SK-N-SH (cell line): Measurements from ENCODE around the gene KRTAP9-9. TPM values are rescaled to one million over a fixed set of nuclear protein-coding genes. Genes with fewer than 3 reads are reported as not detected.
A peak's percentile ranks its signal among the peaks of the same experiment; 100 is the strongest.

Source experiments
- CTCF ChIA-PET: fragments of 300-600, 350-600 bp; formaldehyde crosslinking; extraction: SDS; loops from one replicate; lab custom pipeline; 2021; lab: Yijun Ruan, JAX
- POLR2A ChIA-PET: fragments of 350-600 bp; sonication (Branson Sonifier 250); formaldehyde crosslinking; extraction: SDS; loops from one replicate; lab custom pipeline; 2020; ENCODE audit warnings: antibody characterized with exemption, inconsistent platforms; lab: Yijun Ruan, JAX
- DNase-seq: peaks from one replicate; pipeline ENCODE4 v3.0.0; 2012
- H2AFZ ChIP-seq: fragments of 200-600 bp; sonication (generic); 2 replicates; pipeline ENCODE4 v1.8.1; 2016; ENCODE audit warnings: antibody characterized with exemption, mild to moderate bottlenecking, low read depth
- H3F3A ChIP-seq: fragments of 200-600 bp; sonication (generic); replicated peaks from 2 replicates; pipeline ENCODE3; 2016; ENCODE audit warnings: antibody characterized with exemption, mild to moderate bottlenecking; ENCODE audit not compliant: insufficient read depth
- H3K27ac ChIP-seq, 2 experiments: fragments of 200-500 bp in 1 of 2; fragments of 200-600 bp in 1 of 2; sonication (Bioruptor generic) in 1 of 2; sonication (generic), shearing (Covaris generic) in 1 of 2; 2 replicates each; pipeline versions ENCODE4 v1.5.1 to v1.6.1; 2014 to 2016; ENCODE audit warnings: low read depth in 2 of 2, inconsistent platforms in 1 of 2, low read length in 1 of 2, mild to moderate bottlenecking in 1 of 2, mixed read lengths in 1 of 2
- H3K27me3 ChIP-seq: fragments of 200-600 bp; sonication (generic), shearing (Covaris generic); 2 replicates; pipeline ENCODE4 v1.6.1; 2016; ENCODE audit warnings: mixed run types; ENCODE audit not compliant: insufficient read depth
- H3K36me3 ChIP-seq, 2 experiments: fragments of 200-500 bp in 1 of 2; fragments of 200-600 bp in 1 of 2; sonication (Bioruptor generic) in 1 of 2; sonication (generic) in 1 of 2; replicated peaks in 1 of 2; 2 replicates each; pipeline versions ENCODE3 to v1.5.1; 2014 to 2016; ENCODE audit warnings: low read length in 1 of 2, mild to moderate bottlenecking in 1 of 2; ENCODE audit not compliant: insufficient read depth in 2 of 2, control insufficient read depth in 1 of 2
- H3K4me1 ChIP-seq, 2 experiments: fragments of 200-500 bp in 1 of 2; fragments of 200-600 bp in 1 of 2; sonication (Bioruptor generic) in 1 of 2; sonication (generic), shearing (Covaris generic) in 1 of 2; 2 replicates each; pipeline versions ENCODE4 v1.5.1 to v1.6.1; 2014 to 2016; ENCODE audit warnings: low read depth in 1 of 2, low read length in 1 of 2, mixed run types in 1 of 2; ENCODE audit not compliant: insufficient read depth in 2 of 2, control insufficient read depth in 1 of 2
- H3K4me2 ChIP-seq: fragments of 200-600 bp; sonication (generic), shearing (Covaris generic); 2 replicates; pipeline ENCODE4 v1.6.1; 2017; ENCODE audit warnings: mixed run types
- H3K4me3 ChIP-seq, 2 experiments: fragments of 200-500 bp in 1 of 2; fragments of 200-600 bp in 1 of 2; sonication (Bioruptor generic) in 1 of 2; sonication (generic), shearing (Covaris generic) in 1 of 2; 2 replicates each; pipeline versions ENCODE4 v1.5.1 to v1.8.1; 2014 to 2016; ENCODE audit warnings: low read depth in 2 of 2, inconsistent platforms in 1 of 2, low read length in 1 of 2, mild to moderate bottlenecking in 1 of 2, mixed read lengths in 1 of 2, moderate library complexity in 1 of 2
- H3K79me2 ChIP-seq: fragments of 200-600 bp; sonication (generic); 2 replicates; pipeline ENCODE4 v1.8.1; 2017; ENCODE audit warnings: mild to moderate bottlenecking; ENCODE audit not compliant: insufficient read depth
- H3K9ac ChIP-seq: fragments of 200-600 bp; sonication (generic); 2 replicates; pipeline ENCODE4 v1.6.1; 2017; ENCODE audit warnings: mixed run types
- H3K9me2 ChIP-seq: fragments of 200-600 bp; sonication (generic); 2 replicates; pipeline ENCODE4 v1.6.1; 2017; ENCODE audit warnings: mixed run types
- H3K9me3 ChIP-seq: fragments of 200-600 bp; sonication (generic); 2 replicates; pipeline ENCODE4 v1.6.1; 2017; ENCODE audit warnings: mixed run types, mild to moderate bottlenecking, moderate library complexity
- H4K20me1 ChIP-seq: fragments of 200-600 bp; sonication (generic); 2 replicates; pipeline ENCODE4 v1.6.1; 2017; ENCODE audit warnings: mild to moderate bottlenecking, mixed run types; ENCODE audit not compliant: insufficient read depth
- CHD2 ChIP-seq: fragments of 150-350 bp; IDR thresholded peaks from 2 replicates; pipeline ENCODE4 v1.6.1; 2018; ENCODE audit warnings: low read length; ENCODE audit not compliant: partially characterized antibody
- ELF1 ChIP-seq: IDR thresholded peaks from 2 replicates; pipeline ENCODE4 v1.4.0; 2012
- EZH2phosphoT487 ChIP-seq: fragments of 200-600 bp; sonication (generic); IDR thresholded peaks from 2 replicates; pipeline ENCODE4 v1.6.1; 2017; ENCODE audit warnings: low read depth, mixed run types, mild to moderate bottlenecking, antibody characterized with exemption, moderate library complexity, borderline replicate concordance
- FOSL2 ChIP-seq: IDR thresholded peaks from 2 replicates; pipeline ENCODE4 v1.4.0; 2012; ENCODE audit warnings: low read depth, mild to moderate bottlenecking, moderate library complexity, borderline replicate concordance
- GABPA ChIP-seq: IDR thresholded peaks from 2 replicates; pipeline ENCODE4 v1.4.0; 2012; ENCODE audit warnings: low read depth, mild to moderate bottlenecking
- JUND ChIP-seq: IDR thresholded peaks from 2 replicates; pipeline ENCODE4 v1.4.0; 2012
- MEF2A ChIP-seq: IDR thresholded peaks from 2 replicates; pipeline ENCODE4 v1.4.0; 2012; ENCODE audit warnings: low read depth, borderline replicate concordance
- NFIC ChIP-seq: IDR thresholded peaks from 2 replicates; pipeline ENCODE4 v1.4.0; 2012; ENCODE audit warnings: borderline replicate concordance
- NRF1 ChIP-seq: IDR thresholded peaks from 2 replicates; pipeline ENCODE4 v1.6.1; 2012; ENCODE audit warnings: low read depth, mild to moderate bottlenecking, low read length
- RAD21 ChIP-seq: IDR thresholded peaks from 2 replicates; pipeline ENCODE4 v1.6.1; 2012; ENCODE audit warnings: mild to moderate bottlenecking, low read length
- RCOR1 ChIP-seq: fragments of 150-350 bp; IDR thresholded peaks from 2 replicates; pipeline ENCODE4 v1.6.1; 2017; ENCODE audit warnings: antibody characterized with exemption, low read length
- RFX5 ChIP-seq: IDR thresholded peaks from 2 replicates; pipeline ENCODE4 v1.6.1; 2012; ENCODE audit warnings: mild to moderate bottlenecking, improper control_type of control experiment, low read length
- RXRA ChIP-seq: IDR thresholded peaks from 2 replicates; pipeline ENCODE4 v1.4.0; 2012; ENCODE audit warnings: low read depth, mild to moderate bottlenecking, borderline replicate concordance
- SIN3A ChIP-seq: IDR thresholded peaks from 2 replicates; pipeline ENCODE4 v1.6.1; 2012; ENCODE audit warnings: low read depth, mild to moderate bottlenecking, low read length, moderate library complexity, borderline replicate concordance
- TAF1 ChIP-seq: IDR thresholded peaks from 2 replicates; pipeline ENCODE4 v1.6.1; 2012; ENCODE audit warnings: low read depth, mild to moderate bottlenecking, low read length, moderate library complexity, borderline replicate concordance
- TCF12 ChIP-seq: IDR thresholded peaks from 2 replicates; pipeline ENCODE4 v1.4.0; 2012
- WGBS: methylation state at CpG from one replicate; pipeline ENCODE4 v1.1.6; 2017; ENCODE audit warnings: low lambda C conversion rate; 5-methylcytosine and 5-hydroxymethylcytosine counted together
- polyA plus RNA-seq, 3 experiments: library from polyadenylated mRNA; depleted of rRNA; stranded (reverse); fragments of >200 nt; gene quantifications; 2 replicates each; pipeline ENCODE4 v1.2.3, GENCODE V29; 2012
- TF ChIP-seq, protein P1 (sequence below): IDR thresholded peaks from 2 replicates; pipeline ENCODE4 v1.4.0; 2012; ENCODE audit warnings: low read depth, borderline replicate concordance
- TF ChIP-seq, protein P2 (sequence below): fragments of 200-600 bp; sonication (generic); IDR thresholded peaks from 2 replicates; pipeline ENCODE4 v1.6.1; 2017; ENCODE audit warnings: antibody characterized with exemption, mild to moderate bottlenecking, moderate library complexity
- TF ChIP-seq, protein P3 (sequence below): IDR thresholded peaks from 2 replicates; pipeline ENCODE4 v1.4.0; 2012; ENCODE audit warnings: low read depth
- TF ChIP-seq, protein P4 (sequence below): IDR thresholded peaks from 2 replicates; pipeline ENCODE4; 2012
- TF ChIP-seq, protein P5 (sequence below): IDR thresholded peaks from 2 replicates; pipeline ENCODE4 v1.4.0; 2012; ENCODE audit warnings: low read depth, borderline replicate concordance

Gene KRTAP9-9
- polyA plus RNA-seq, 1 of the 3 experiments (the other 2 are of a cell fraction), result not detected

DNA sequence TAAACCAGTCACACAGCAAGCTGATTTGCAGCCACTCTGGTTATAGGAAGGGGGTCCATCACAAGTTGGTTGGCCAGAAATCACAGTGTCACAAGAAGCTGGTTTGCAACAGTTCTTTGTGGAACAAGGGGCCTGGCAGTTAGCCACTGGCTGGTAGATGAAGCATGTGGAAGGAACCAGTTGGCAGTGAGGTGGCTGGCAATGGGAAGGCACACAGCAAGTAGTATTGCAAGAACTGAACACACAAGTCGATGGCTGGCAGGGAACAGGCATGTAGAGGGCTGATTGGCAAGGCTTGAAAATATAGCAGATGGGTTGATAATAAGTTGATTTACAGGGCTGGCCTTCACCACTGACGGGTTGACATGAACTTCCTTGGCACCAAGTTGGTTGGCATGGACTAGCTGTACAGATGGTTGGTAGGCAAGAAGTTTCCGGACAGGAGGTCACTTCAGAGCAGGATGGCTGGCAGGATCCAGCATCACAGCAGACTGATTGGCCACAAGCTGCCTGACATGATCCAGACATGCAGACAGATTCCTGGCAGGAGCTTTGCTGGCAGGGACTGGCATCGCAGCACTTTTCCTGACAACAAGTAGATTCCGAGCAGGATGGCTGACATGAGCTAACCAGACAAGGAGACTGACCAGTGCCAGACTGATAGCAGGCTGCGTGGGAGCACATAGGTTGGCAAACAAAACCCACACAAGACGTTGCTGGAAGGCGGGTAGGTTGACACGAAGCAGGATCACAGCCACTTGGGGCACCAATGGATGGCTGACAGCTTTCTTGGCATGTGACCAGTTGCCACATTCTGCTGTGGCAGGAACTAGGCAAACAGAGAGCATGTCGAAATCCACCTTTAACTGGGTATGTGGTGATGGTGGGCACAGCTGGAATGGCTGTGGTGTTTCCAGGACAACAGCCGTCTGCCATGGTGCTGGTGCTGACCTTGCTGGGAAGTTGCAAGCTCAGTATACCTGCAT lies 47.0 kb downstream of the KRTAP9-9 start, which contains the start of gene KRTAP29-1:
Gene KRTAP29-1 (minus strand): TSS at position 936 of the 986 bp plus-strand sequence. CDS start 0 bp downstream, at position 936.
- Histone ChIP-seq H4K20me1 (no peaks in the 10 kb centered on the region), H3K79me2 (no peaks in the 10 kb centered on the region), H3K27me3 (peaks cover 55% of the 10 kb centered on the region; the same call in 1 of the 2 replicates), H3K4me3 (no peak within 1 kb of the TSS), H3K9me3 (no peaks in the 10 kb centered on the region), H3K36me3 (no peaks in the 10 kb centered on the region), H3K4me1 (peaks cover 0 to 12% of the 10 kb centered on the region in 2 experiments; a peak in 1 of 4 replicates), H3K9me2 (no peaks in the 10 kb centered on the region), H3K9ac (no peak within 1 kb of the TSS), H2AFZ (no peak within 1 kb of the TSS), H3K27ac (no peak within 1 kb of the TSS), H3K4me2 (no peak within 1 kb of the TSS), H3F3A (no peaks in the 10 kb centered on the region)
- WGBS, result 13% methylated on average over 11 of the region's 11 CpGs
- POLR2A ChIA-PET, result no interaction called here
- no peak for DNase-seq
- TF ChIP-seq FOSL2, result no peak
- peak; percentile 5; the same call in 1 of the 2 replicates for TF ChIP-seq TCF12
- CTCF ChIA-PET, result interaction anchor here (0.6 to 3.9 kb wide), 3 partner anchors 19 to 247 kb away, joined by 3 to 17 read pairs (median 4); no protein-coding TSS in a partner anchor

DNA sequence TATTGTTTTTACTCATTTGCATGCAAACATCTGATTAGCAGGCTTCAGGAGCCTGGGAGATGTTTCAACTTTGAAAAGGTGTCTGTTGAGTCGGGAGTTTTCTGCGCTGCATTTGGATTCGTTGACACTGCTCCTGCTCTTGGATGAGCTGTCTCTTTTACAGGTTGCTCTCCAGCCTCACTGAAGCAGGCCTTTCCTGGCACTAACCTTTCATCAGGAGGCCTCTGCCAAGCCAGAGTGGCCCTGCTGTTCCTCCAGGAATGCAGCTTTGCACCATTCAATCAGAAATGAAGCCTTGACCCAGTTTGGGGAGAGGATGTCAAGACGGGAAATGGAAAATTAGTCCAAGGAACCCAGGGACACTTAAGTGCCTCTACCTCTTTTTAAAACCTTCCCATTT lies 47.8 kb downstream of the KRTAP9-9 start:
- H3K9me2 ChIP-seq, result no peaks in the 10 kb centered on the region
- H3K79me2 ChIP-seq, result no peaks in the 10 kb centered on the region
- TF ChIP-seq, protein P1, sequence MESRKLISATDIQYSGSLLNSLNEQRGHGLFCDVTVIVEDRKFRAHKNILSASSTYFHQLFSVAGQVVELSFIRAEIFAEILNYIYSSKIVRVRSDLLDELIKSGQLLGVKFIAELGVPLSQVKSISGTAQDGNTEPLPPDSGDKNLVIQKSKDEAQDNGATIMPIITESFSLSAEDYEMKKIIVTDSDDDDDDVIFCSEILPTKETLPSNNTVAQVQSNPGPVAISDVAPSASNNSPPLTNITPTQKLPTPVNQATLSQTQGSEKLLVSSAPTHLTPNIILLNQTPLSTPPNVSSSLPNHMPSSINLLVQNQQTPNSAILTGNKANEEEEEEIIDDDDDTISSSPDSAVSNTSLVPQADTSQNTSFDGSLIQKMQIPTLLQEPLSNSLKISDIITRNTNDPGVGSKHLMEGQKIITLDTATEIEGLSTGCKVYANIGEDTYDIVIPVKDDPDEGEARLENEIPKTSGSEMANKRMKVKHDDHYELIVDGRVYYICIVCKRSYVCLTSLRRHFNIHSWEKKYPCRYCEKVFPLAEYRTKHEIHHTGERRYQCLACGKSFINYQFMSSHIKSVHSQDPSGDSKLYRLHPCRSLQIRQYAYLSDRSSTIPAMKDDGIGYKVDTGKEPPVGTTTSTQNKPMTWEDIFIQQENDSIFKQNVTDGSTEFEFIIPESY, result no peak
- no peak for TF ChIP-seq EZH2phosphoT487
- TF ChIP-seq JUND, result no peak
- no peak for TF ChIP-seq NFIC
- TF ChIP-seq MEF2A, result no peak
- TF ChIP-seq CHD2, result no peak
- no peak for TF ChIP-seq RFX5
- TF ChIP-seq, protein P2, sequence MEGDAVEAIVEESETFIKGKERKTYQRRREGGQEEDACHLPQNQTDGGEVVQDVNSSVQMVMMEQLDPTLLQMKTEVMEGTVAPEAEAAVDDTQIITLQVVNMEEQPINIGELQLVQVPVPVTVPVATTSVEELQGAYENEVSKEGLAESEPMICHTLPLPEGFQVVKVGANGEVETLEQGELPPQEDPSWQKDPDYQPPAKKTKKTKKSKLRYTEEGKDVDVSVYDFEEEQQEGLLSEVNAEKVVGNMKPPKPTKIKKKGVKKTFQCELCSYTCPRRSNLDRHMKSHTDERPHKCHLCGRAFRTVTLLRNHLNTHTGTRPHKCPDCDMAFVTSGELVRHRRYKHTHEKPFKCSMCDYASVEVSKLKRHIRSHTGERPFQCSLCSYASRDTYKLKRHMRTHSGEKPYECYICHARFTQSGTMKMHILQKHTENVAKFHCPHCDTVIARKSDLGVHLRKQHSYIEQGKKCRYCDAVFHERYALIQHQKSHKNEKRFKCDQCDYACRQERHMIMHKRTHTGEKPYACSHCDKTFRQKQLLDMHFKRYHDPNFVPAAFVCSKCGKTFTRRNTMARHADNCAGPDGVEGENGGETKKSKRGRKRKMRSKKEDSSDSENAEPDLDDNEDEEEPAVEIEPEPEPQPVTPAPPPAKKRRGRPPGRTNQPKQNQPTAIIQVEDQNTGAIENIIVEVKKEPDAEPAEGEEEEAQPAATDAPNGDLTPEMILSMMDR, result no peak
- TF ChIP-seq, protein P3, sequence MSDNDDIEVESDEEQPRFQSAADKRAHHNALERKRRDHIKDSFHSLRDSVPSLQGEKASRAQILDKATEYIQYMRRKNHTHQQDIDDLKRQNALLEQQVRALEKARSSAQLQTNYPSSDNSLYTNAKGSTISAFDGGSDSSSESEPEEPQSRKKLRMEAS, result no peak
- TF ChIP-seq NRF1, result no peak
- no peak for TF ChIP-seq RAD21
- TF ChIP-seq TAF1, result no peak
- no peak for TF ChIP-seq ELF1
- no peak for TF ChIP-seq GABPA
- TF ChIP-seq, protein P4, sequence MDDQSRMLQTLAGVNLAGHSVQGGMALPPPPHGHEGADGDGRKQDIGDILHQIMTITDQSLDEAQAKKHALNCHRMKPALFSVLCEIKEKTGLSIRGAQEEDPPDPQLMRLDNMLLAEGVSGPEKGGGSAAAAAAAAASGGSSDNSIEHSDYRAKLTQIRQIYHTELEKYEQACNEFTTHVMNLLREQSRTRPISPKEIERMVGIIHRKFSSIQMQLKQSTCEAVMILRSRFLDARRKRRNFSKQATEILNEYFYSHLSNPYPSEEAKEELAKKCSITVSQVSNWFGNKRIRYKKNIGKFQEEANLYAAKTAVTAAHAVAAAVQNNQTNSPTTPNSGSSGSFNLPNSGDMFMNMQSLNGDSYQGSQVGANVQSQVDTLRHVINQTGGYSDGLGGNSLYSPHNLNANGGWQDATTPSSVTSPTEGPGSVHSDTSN, result no peak
- TF ChIP-seq RXRA, result no peak
- no peak for TF ChIP-seq FOSL2
- TF ChIP-seq SIN3A, result no peak
- TF ChIP-seq RCOR1, result no peak
- TF ChIP-seq, protein P5, sequence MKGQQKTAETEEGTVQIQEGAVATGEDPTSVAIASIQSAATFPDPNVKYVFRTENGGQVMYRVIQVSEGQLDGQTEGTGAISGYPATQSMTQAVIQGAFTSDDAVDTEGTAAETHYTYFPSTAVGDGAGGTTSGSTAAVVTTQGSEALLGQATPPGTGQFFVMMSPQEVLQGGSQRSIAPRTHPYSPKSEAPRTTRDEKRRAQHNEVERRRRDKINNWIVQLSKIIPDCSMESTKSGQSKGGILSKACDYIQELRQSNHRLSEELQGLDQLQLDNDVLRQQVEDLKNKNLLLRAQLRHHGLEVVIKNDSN, result no peak
- CTCF ChIA-PET, result interaction anchor here (0.6 to 3.9 kb wide), 3 partner anchors 18 to 246 kb away, joined by 3 to 17 read pairs (median 4); no protein-coding TSS in a partner anchor
- H3F3A ChIP-seq, result no peaks in the 10 kb centered on the region
- no peaks in the 10 kb centered on the region for H3K36me3 ChIP-seq
- no peak for DNase-seq
- POLR2A ChIA-PET, result no interaction called here
- H3K4me2 ChIP-seq, result no peak overlapping the region
- H3K27me3 ChIP-seq, result peaks cover 54% of the 10 kb centered on the region; the same call in 1 of the 2 replicates
- H3K4me3 ChIP-seq, result no peak overlapping the region
- H3K9ac ChIP-seq, result no peak overlapping the region
- H3K27ac ChIP-seq, result no peak overlapping the region
- H3K9me3 ChIP-seq, result no peaks in the 10 kb centered on the region
- WGBS, result 65% methylated on average over 4 of the region's 4 CpGs
- no peak overlapping the region for H2AFZ ChIP-seq
- H4K20me1 ChIP-seq, result no peaks in the 10 kb centered on the region
- peaks cover 0 to 14% of the 10 kb centered on the region in 2 experiments; a peak in 1 of 4 replicates for H3K4me1 ChIP-seq
